K562 (cell line): Measurements from ENCODE around the gene EMX1. TPM values are rescaled to one million over a fixed set of nuclear protein-coding genes. Genes with fewer than 3 reads are reported as not detected.

Experiments
- ATAC-seq: fragments of 200-7000 bp; cut with Tn5 transposase; 3 replicates; pipeline ENCODE4 v1.9.1; 2020; ENCODE audit warnings: moderate library complexity
- BruUV-seq: library from RNA; stranded (reverse); fragments of 400-500 nt; replicated peaks from 2 replicates; lab custom pipeline; 2021; lab: Mats Ljungman, UMichigan
- CTCF ChIA-PET: fragments of 300-600 bp; formaldehyde crosslinking; extraction: SDS; loops from one replicate; lab custom pipeline; 2021; ENCODE audit warnings: low intra/inter-chr PET ratio; lab: Yijun Ruan, JAX
- POLR2A ChIA-PET: fragments of 300-600, 350-650 bp; sonication (Branson Sonifier 250); formaldehyde crosslinking; extraction: SDS; loops from one replicate; lab custom pipeline; 2021; ENCODE audit warnings: antibody characterized with exemption, inconsistent platforms; lab: Yijun Ruan, JAX
- DNase-seq, 4 experiments: peaks; one replicate each; pipeline versions ENCODE4 v3.0.0 to v3.0.0-alpha.2; 2011 to 2018; ENCODE audit warnings: low spot score in 3 of 4, mixed read lengths in 3 of 4; ENCODE audit errors: extremely low read depth in 1 of 4
- FAIRE-seq: peaks from 2 replicates; lab custom pipeline; 2011; peaks lifted over from hg19 to GRCh38; lab: Jason Lieb, UNC
- H2AFZ ChIP-seq: 2 replicates; pipeline ENCODE4 v1.6.0; 2011; ENCODE audit warnings: low read depth, low read length, control low read depth, inconsistent platforms
- H3K27ac ChIP-seq: fragments of 200-600 bp; 3 replicates; pipeline ENCODE4 v1.8.0; 2011; ENCODE audit warnings: low read depth, mild to moderate bottlenecking, control low read depth, inconsistent platforms, low read length, moderate library complexity, mixed read lengths; ENCODE audit errors: extremely low read depth
- H3K27me3 ChIP-seq, 2 experiments: fragments of 300-600 bp in 1 of 2; 2 replicates in 1 of 2; 3 replicates in 1 of 2; pipeline versions ENCODE4 v1.6.0 to v1.8.0; 2011; ENCODE audit warnings: inconsistent platforms in 2 of 2, low read length in 2 of 2, mild to moderate bottlenecking in 1 of 2, mixed read lengths in 1 of 2, moderate library complexity in 1 of 2; ENCODE audit not compliant: control insufficient read depth in 2 of 2, insufficient read depth in 2 of 2
- H3K36me3 ChIP-seq: fragments of 300-600 bp; 3 replicates; pipeline ENCODE4 v1.8.0; 2011; ENCODE audit warnings: mild to moderate bottlenecking, low read length, inconsistent platforms; ENCODE audit not compliant: control insufficient read depth, insufficient read depth
- H3K4me1 ChIP-seq, 2 experiments: fragments of 200-600 bp in 1 of 2; replicated peaks in 1 of 2; 2 replicates in 1 of 2; 3 replicates in 1 of 2; pipeline versions ENCODE4 v1.5.1 to v1.8.0; 2011; ENCODE audit warnings: inconsistent platforms in 2 of 2, low read length in 2 of 2, mild to moderate bottlenecking in 1 of 2, mixed read lengths in 1 of 2, moderate library complexity in 1 of 2; ENCODE audit not compliant: control insufficient read depth in 2 of 2, insufficient read depth in 2 of 2
- H3K4me2 ChIP-seq: 2 replicates; pipeline ENCODE4 v1.6.1; 2011; ENCODE audit warnings: low read length, control low read depth, inconsistent platforms, mixed read lengths; ENCODE audit not compliant: insufficient read depth
- H3K4me3 ChIP-seq: fragments of 200-600 bp; sonication (generic), shearing (Covaris generic); 2 replicates; pipeline ENCODE4 v1.5.1; 2016; ENCODE audit warnings: control low read depth, inconsistent platforms
- H3K79me2 ChIP-seq: fragments of 200-600 bp; 3 replicates; pipeline ENCODE4 v1.8.0; 2011; ENCODE audit warnings: low read length, inconsistent platforms; ENCODE audit not compliant: control insufficient read depth, insufficient read depth
- H3K9ac ChIP-seq, 2 experiments: 2 replicates each; pipeline versions ENCODE4 v1.6.0 to v1.6.1; 2011; ENCODE audit warnings: low read depth in 2 of 2, low read length in 2 of 2, control low read depth in 1 of 2, inconsistent platforms in 1 of 2, mild to moderate bottlenecking in 1 of 2, mixed read lengths in 1 of 2; ENCODE audit not compliant: insufficient read depth in 1 of 2
- H3K9me1 ChIP-seq: one replicate; pipeline ENCODE4 v1.6.0; 2011; ENCODE audit warnings: inconsistent platforms, mild to moderate bottlenecking, low read length, moderate library complexity; ENCODE audit not compliant: control insufficient read depth, insufficient read depth
- H3K9me3 ChIP-seq: replicated peaks from 2 replicates; pipeline ENCODE4 v1.5.1; 2011; ENCODE audit warnings: low read depth, low read length, inconsistent platforms; ENCODE audit not compliant: control insufficient read depth, insufficient read depth
- H4K20me1 ChIP-seq: replicated peaks from 2 replicates; pipeline ENCODE4 v1.6.1; 2011; ENCODE audit warnings: low read length, inconsistent platforms, mixed read lengths; ENCODE audit not compliant: control insufficient read depth, insufficient read depth
- ARID4B ChIP-seq: sonication (generic); formaldehyde crosslinking; IDR thresholded peaks from 2 replicates; pipeline ENCODE4 v1.8.0; 2022; ENCODE audit warnings: mild to moderate bottlenecking, missing genetic modification reagents
- JUNB ChIP-seq: fragments of 450-650 bp; formaldehyde crosslinking; conservative IDR thresholded peaks from 2 replicates; pipeline ENCODE4 v1.4.0; 2020; ENCODE audit warnings: mild to moderate bottlenecking
- POLR2B ChIP-seq: fragments of 450-650 bp; IDR thresholded peaks from 2 replicates; pipeline ENCODE4 v1.6.1; 2018; ENCODE audit warnings: low read depth; ENCODE audit not compliant: partially characterized antibody
- RBM22 ChIP-seq: fragments of 200-400 bp; formaldehyde crosslinking; IDR thresholded peaks from 2 replicates; pipeline ENCODE4 v1.6.1; 2018; ENCODE audit warnings: low read length, low read depth; ENCODE audit not compliant: poor library complexity, severe bottlenecking
- RFX1 ChIP-seq: fragments of 450-650 bp; IDR thresholded peaks from 2 replicates; pipeline ENCODE4 v1.6.1; 2016; ENCODE audit warnings: mild to moderate bottlenecking, moderate library complexity
- ZMIZ1 ChIP-seq, 2 experiments: fragments of 150-350 bp in 1 of 2; IDR thresholded peaks; 2 replicates each; pipeline ENCODE4 v1.6.1; 2012 to 2016; ENCODE audit warnings: low read depth in 2 of 2, low read length in 2 of 2, mild to moderate bottlenecking in 1 of 2, moderate library complexity in 1 of 2
- ZNF639 ChIP-seq, 2 experiments: fragments of 200-800 bp in 1 of 2; sonication (Bioruptor generic) in 1 of 2; sonication (generic) in 1 of 2; formaldehyde crosslinking in 1 of 2; IDR thresholded peaks in 1 of 2; conservative IDR thresholded peaks in 1 of 2; 2 replicates each; pipeline versions ENCODE4 v1.5.0 to v1.6.1; 2016 to 2020; ENCODE audit warnings: missing compliant biosample characterization in 1 of 2, missing genetic modification characterization in 1 of 2, missing genetic modification reagents in 1 of 2
- ZNF79 ChIP-seq: fragments of 250-450 bp; sonication (Bioruptor Pico); IDR thresholded peaks from 2 replicates; pipeline ENCODE4 v1.4.0; 2020; ENCODE audit warnings: low read depth, mild to moderate bottlenecking, moderate library complexity
- WGBS: fragments of 100-300 bp; shearing (Covaris generic); methylation state at CpG from one replicate; pipeline ENCODE4 v1.1.6; 2016; ENCODE audit warnings: low coverage, mixed read lengths; ENCODE audit not compliant: insufficient coverage; ENCODE audit errors: missing lambda C conversion rate; 5-methylcytosine and 5-hydroxymethylcytosine counted together
- in situ Hi-C: fragments of 300-500 bp; cut with MboI; formaldehyde crosslinking; loops from 4 replicates; pipeline ENCODE4 v1.15.0; 2018; ENCODE audit warnings: inconsistent platforms, mixed read lengths
- intact Hi-C: fragments of 100-400 bp; cut with micrococcal nuclease; formaldehyde crosslinking; loops from 2 replicates; pipeline ENCODE4 v1.14.2; 2022
- polyA plus RNA-seq, 8 experiments: library from polyadenylated mRNA; depleted of rRNA in 4 of 8; stranded (reverse) in 5 of 8; unstranded in 3 of 8; fragments of >200 nt; fragmentation: Nextera tagmentation in 2 of 8; fragmentation: Illumina TruSeq in 1 of 8; extraction: Ambion mirVana in 2 of 8; extraction: Trizol in 1 of 8; gene quantifications; 2 replicates each; pipeline versions ENCODE4 v1.2.1 to v1.2.3, GENCODE V29; 2011 to 2014; ENCODE audit warnings: inconsistent platforms in 1 of 8, missing spikeins in 1 of 8
- total RNA-seq, 7 experiments: library from RNA; depleted of rRNA in 6 of 7; stranded (reverse); fragments of >200 nt in 6 of 7; fragmentation: Illumina TruSeq in 2 of 7; extraction: Trizol in 2 of 7; gene quantifications; 2 replicates each; pipeline versions ENCODE4 v1.2.1 to v1.2.3, GENCODE V29; 2011 to 2021; ENCODE audit warnings: low replicate concordance in 1 of 7
- TF ChIP-seq, protein P1 (sequence below): fragments of 450-650 bp; IDR thresholded peaks from 2 replicates; pipeline ENCODE4 v1.6.1; 2016; ENCODE audit warnings: antibody characterized with exemption

EMX1 gene
- total and polyA plus RNA-seq, 9 of the 15 experiments (the other 6 are each of a cell fraction or from before 2014, with no cell fraction given): 0.10 to 0.32 (median 0.21) TPM; not detected in 6

DNA sequence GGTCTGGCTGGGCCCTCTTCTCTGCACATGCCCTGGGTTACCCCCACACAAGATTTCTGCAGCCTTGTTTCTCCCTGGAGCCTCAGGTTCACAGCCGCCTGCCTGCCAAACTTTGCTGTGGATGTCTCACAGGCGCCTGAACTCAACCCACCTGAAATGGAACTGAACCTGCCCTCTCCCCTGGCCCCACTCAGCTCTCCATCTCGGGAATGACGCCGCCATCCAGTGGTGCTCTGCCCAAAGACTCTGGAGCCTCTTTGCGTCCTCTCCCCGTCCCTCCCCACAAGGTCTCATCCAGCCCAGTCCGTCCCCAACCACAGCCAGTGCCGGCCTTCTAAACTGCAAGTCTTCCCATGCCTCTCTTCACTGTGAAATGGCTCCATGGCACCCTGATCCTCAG is 29.1 kb downstream of the EMX1 start:
- intact Hi-C loops: no loop called here
- no peaks in the 10 kb centered on the region for H3K9me3 ChIP-seq
- in situ Hi-C loops: no loop called here
- no peak for TF ChIP-seq JUNB
- TF ChIP-seq POLR2B: no peak
- no peak for TF ChIP-seq ZNF639 (CRISPR knock-in tag; conservative IDR thresholded peaks at IDR 0.05 in 1 of 2, IDR thresholded peaks at IDR 0.05 in 1 of 2)
- no peak for TF ChIP-seq ZMIZ1 (IDR thresholded peaks at IDR 0.05; ENCODE audit: low read depth in 2 of 2, low read length in 2 of 2)
- TF ChIP-seq RFX1: no peak
- TF ChIP-seq, protein P1, sequence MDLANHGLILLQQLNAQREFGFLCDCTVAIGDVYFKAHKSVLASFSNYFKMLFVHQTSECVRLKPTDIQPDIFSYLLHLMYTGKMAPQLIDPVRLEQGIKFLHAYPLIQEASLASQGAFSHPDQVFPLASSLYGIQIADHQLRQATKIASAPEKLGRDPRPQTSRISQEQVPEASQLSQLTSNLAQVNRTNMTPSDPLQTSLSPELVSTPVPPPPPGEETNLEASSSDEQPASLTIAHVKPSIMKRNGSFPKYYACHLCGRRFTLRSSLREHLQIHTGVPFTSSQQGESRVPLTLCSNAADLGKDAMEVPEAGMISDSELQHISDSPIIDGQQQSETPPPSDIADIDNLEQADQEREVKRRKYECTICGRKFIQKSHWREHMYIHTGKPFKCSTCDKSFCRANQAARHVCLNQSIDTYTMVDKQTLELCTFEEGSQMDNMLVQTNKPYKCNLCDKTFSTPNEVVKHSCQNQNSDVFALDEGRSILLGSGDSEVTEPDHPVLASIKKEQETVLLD: no peak
- no peak for TF ChIP-seq ZNF79
- TF ChIP-seq RBM22: no peak
- no peak for TF ChIP-seq ARID4B (CRISPR knock-in tag)
- TF ChIP-seq, all 486 proteins: peak for 0
- Histone ChIP-seq H3K27me3 (no peaks in the 10 kb centered on the region), H3K9ac (no peak overlapping the region; a peak in 1 of 4 replicates), H3K27ac (no peak overlapping the region), H3K79me2 (no peaks in the 10 kb centered on the region), H3K4me2 (no peak overlapping the region), H2AFZ (no peak overlapping the region), H3K9me1 (no peaks in the 10 kb centered on the region), H3K36me3 (no peaks in the 10 kb centered on the region), H3K4me3 (no peak overlapping the region), H3K4me1 (peaks cover 0 to 4% of the 10 kb centered on the region in 2 experiments; a peak in 2 of 5 replicates), H4K20me1 (0 out of 2 replicates have a peak, but pooled peaks cover 9% of the 10 kb centered on the region)
- ATAC-seq (no peak), DNase-seq (no peak), FAIRE-seq (no peak)
- 54% methylated on average over 8 of the region's 9 CpGs for WGBS
- no TSS peak for BruUV-seq
- POLR2A ChIA-PET: interaction anchor here (0.7 kb wide), 1 partner anchor 8 kb away, joined by 3 read pairs; no protein-coding TSS in a partner anchor
- CTCF ChIA-PET: no interaction called here
